Lower lobe of right lung (tissue), 2 donors: Measurements from ENCODE around the gene DNAJB14. TPM values are rescaled to one million over a fixed set of nuclear protein-coding genes. Genes with fewer than 3 reads are reported as not detected.
A peak's percentile ranks its signal among the peaks of the same experiment; 100 is the strongest.

Experiments
- ATAC-seq, 2 donors: fragments of 200-7000 bp; cut with Tn5 transposase; one replicate each; pipeline ENCODE4 v1.9.1; 2020 to 2022; ENCODE audit warnings: mild to moderate bottlenecking in 2 of 2, moderate library complexity in 2 of 2
- DNase-seq: peaks from one replicate; pipeline ENCODE4 v3.0.0-alpha.2; 2020
- H3K27ac ChIP-seq: fragments of 200-600 bp; one replicate; pipeline ENCODE4 v1.8.0; 2022
- H3K27me3 ChIP-seq: fragments of 200-600 bp; one replicate; pipeline ENCODE4 v1.8.0; 2022; ENCODE audit warnings: low read depth
- H3K36me3 ChIP-seq: fragments of 200-600 bp; one replicate; pipeline ENCODE4 v1.8.0; 2022; ENCODE audit warnings: mild to moderate bottlenecking
- H3K4me1 ChIP-seq: fragments of 200-600 bp; one replicate; pipeline ENCODE4 v1.8.0; 2022
- H3K4me3 ChIP-seq: fragments of 200-600 bp; one replicate; pipeline ENCODE4 v1.8.0; 2022; ENCODE audit warnings: mild to moderate bottlenecking
- H3K9me3 ChIP-seq: fragments of 200-600 bp; one replicate; pipeline ENCODE4 v1.8.0; 2022
- intact Hi-C: fragments of 100-400 bp; cut with DNase I; formaldehyde crosslinking; loops from one replicate; pipeline ENCODE4 v1.11.0; 2022
- total RNA-seq: library from RNA; stranded (reverse); fragmentation: NEBNext Ultra II Directional; extraction: Animal tissue kit (Norgen Biotek cat#: 25700); gene quantifications from one replicate; pipeline ENCODE4 v1.2.1, GENCODE V29; 2021
- TF ChIP-seq, protein P1 (sequence below): fragments of 200-600 bp; IDR thresholded peaks from one replicate; pipeline ENCODE4 v1.8.0; 2022; ENCODE audit warnings: antibody characterized with exemption, mild to moderate bottlenecking
- donor health status: DM: no; HTN: yes; CAD: no; lungs with severe emphysema.

DNAJB14 gene
- total RNA-seq, 1 donor from 2014 or later, result 60.3 TPM

DNA sequence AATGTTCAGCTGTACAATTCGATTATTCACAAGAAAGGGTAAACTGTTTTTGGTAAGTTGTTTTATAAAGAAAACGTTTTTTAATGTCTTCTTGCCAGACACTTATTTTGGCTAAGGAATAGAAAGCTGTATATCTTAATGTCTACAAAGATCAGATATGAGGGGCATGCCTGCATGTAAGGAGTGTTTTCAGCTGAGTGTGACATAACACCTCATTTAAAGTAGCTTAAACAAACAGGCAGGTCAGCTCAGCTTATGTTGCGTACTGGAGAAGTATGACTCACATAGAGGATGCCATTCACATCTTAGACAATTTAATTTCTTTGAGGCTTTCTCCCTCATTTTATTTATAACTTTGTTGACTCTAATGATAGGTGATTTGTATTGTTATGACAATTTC lies 82.6 kb downstream of the DNAJB14 start:
- H3K36me3 ChIP-seq, result no peaks in the 10 kb centered on the region
- TF ChIP-seq, protein P1, sequence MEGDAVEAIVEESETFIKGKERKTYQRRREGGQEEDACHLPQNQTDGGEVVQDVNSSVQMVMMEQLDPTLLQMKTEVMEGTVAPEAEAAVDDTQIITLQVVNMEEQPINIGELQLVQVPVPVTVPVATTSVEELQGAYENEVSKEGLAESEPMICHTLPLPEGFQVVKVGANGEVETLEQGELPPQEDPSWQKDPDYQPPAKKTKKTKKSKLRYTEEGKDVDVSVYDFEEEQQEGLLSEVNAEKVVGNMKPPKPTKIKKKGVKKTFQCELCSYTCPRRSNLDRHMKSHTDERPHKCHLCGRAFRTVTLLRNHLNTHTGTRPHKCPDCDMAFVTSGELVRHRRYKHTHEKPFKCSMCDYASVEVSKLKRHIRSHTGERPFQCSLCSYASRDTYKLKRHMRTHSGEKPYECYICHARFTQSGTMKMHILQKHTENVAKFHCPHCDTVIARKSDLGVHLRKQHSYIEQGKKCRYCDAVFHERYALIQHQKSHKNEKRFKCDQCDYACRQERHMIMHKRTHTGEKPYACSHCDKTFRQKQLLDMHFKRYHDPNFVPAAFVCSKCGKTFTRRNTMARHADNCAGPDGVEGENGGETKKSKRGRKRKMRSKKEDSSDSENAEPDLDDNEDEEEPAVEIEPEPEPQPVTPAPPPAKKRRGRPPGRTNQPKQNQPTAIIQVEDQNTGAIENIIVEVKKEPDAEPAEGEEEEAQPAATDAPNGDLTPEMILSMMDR, result no peak
- intact Hi-C loops, result no loop called here
- DNase-seq, result no peak
- H3K4me1 ChIP-seq, result no peaks in the 10 kb centered on the region
- H3K27ac ChIP-seq, result no peak overlapping the region
- no peak overlapping the region for H3K4me3 ChIP-seq
- no peak for ATAC-seq
- H3K27me3 ChIP-seq, result no peaks in the 10 kb centered on the region
- H3K9me3 ChIP-seq, result no peaks in the 10 kb centered on the region

DNA sequence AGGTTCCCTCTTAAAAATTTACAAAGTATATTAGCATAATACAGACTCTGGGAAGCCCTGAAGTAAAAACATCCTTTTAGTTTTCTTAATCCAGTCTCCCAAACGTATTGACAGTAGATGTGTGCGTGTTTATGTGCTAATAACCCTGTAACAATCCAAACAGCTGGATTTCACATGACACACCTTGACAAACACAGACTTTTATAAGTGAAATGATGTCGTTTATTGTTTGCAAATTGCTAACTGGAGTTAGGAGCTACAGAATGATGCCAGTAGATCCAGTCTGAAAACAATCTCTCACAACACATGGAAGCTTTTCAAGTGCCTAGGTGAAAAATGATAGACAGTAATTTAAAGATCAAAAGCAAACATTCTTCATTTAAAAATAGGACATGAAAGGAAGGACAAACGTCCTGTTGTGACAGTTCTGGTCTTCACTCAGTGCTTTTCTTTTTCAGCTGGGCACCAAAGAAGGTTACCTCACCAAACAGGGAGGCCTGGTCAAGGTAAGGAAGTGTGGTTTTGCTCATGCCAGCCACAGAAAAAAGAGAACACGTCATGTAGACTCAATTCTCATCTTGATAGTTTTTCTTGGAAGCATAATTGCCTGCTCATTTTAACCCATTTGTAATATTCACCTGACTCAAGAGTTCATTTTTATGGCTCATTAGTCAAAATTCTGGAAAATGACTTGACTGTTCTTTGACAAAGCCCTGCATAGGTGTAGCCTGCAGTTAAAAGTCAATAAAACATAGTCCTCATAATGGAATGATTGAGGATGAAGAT lies 85.1 kb downstream of the DNAJB14 start:
- intact Hi-C loops, result no loop called here
- Histone ChIP-seq H3K9me3 (no peaks in the 10 kb centered on the region), H3K4me1 (peaks cover 8% of the 10 kb centered on the region), H3K27ac (no peak overlapping the region), H3K36me3 (no peaks in the 10 kb centered on the region), H3K4me3 (no peak overlapping the region), H3K27me3 (no peaks in the 10 kb centered on the region)
- TF ChIP-seq, protein P1, result no peak
- ATAC-seq, result no peak
- DNase-seq, result no peak

DNA sequence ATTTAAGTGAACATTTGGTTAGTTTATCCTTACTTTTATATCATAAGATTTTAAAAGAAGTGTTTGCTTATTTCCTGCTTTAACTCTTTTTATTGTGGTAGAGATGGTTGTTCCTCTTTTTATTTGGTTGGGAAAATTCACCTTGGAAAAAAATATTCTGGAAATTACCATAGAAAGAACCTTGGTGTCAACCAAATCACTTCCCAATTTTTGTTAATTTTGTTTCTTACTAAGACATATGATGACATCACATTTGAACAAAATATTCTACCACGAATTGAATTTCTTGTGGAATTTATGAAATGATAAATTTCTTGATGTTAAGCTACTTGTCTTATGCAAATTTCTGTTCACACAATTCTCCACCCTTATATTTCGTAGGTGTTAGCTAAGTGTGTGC lies 85.9 kb downstream of the DNAJB14 start:
- Histone ChIP-seq H3K4me3 (no peak overlapping the region), H3K4me1 (peaks cover 8% of the 10 kb centered on the region), H3K27me3 (no peaks in the 10 kb centered on the region), H3K36me3 (no peaks in the 10 kb centered on the region), H3K27ac (no peak overlapping the region), H3K9me3 (no peaks in the 10 kb centered on the region)
- TF ChIP-seq, protein P1, result no peak
- intact Hi-C loops, result no loop called here
- no peak for ATAC-seq
- DNase-seq, result no peak

DNA sequence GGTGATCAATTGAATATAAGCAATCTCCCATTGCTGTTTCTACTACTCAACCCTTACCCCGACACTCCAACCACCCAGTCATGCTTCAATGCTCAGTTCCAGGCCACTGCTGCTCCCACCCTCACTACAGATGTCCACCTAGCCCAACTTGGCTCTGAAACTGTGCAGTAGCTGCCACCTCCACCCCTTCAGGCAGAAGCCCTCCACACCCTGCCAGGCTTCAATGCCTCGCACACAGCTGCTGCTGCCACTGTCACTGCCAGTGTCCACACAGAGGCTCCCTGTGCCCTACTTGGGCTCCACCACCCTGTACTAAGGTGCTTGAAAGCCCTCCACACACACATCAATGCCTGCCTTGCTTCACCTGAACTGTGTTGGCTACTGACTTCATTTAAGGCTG lies 86.8 kb downstream of the DNAJB14 start:
- no peaks in the 10 kb centered on the region for H3K27me3 ChIP-seq
- ATAC-seq (no peak), DNase-seq (no peak)
- H3K9me3 ChIP-seq, result no peaks in the 10 kb centered on the region
- no peaks in the 10 kb centered on the region for H3K36me3 ChIP-seq
- intact Hi-C loops, result no loop called here
- H3K4me1 ChIP-seq, result peaks cover 8% of the 10 kb centered on the region
- TF ChIP-seq, protein P1, result no peak
- H3K4me3 ChIP-seq, result no peak overlapping the region
- no peak overlapping the region for H3K27ac ChIP-seq

DNA sequence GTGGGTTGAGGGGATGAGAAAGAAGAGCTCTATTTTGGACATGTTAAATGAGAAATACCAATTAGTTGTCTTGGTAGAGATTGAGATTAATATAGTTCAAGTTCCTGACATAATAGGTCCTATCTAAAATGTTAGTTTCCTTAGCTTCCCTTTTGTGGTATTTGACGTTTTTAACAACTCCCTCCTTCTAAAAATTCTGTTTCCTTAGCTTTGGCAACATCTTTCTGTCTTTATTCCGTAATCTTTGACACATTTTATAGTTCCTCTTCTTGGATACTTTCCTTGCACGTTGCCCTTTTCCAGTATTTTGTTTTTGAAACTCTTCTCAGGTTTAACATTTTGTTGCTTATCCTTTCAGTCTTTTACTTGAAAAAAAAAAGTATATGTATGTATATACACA lies 89.1 kb downstream of the DNAJB14 start:
- TF ChIP-seq, protein P1, result no peak
- H3K27me3 ChIP-seq, result no peaks in the 10 kb centered on the region
- no peaks in the 10 kb centered on the region for H3K36me3 ChIP-seq
- H3K27ac ChIP-seq, result peak overlapping the region; percentile 56
- DNase-seq, result no peak
- H3K4me3 ChIP-seq, result no peak overlapping the region
- no peaks in the 10 kb centered on the region for H3K9me3 ChIP-seq
- ATAC-seq, result peak in 1 of 2 donors; percentile 41
- H3K4me1 ChIP-seq, result peaks cover 8% of the 10 kb centered on the region
- intact Hi-C loops, result no loop called here
